PC-9 (cell line): ENCODE data around the gene WBP1L. TPM values are rescaled to one million over a fixed set of nuclear protein-coding genes. Genes with fewer than 3 reads are reported as not detected.
"Not testable (repeated sequence)": the region's sequence is repeated elsewhere in the genome, so short reads cannot be mapped to it uniquely, and the experiment has no call there.

Experiments
- Bru-seq: library from RNA; stranded (reverse); fragments of 400-500 nt; gene quantifications from one replicate; lab custom pipeline; 2021; lab: Mats Ljungman, UMichigan
- BruChase-seq, 2 experiments: library from RNA; stranded (reverse); fragments of 400-500 nt; gene quantifications; one replicate each; lab custom pipeline; 2021; lab: Mats Ljungman, UMichigan
- BruUV-seq: library from RNA; stranded (reverse); fragments of 400-500 nt; replicated peaks from 2 replicates; lab custom pipeline; 2021; lab: Mats Ljungman, UMichigan
- CTCF ChIA-PET: fragments of 300-600 bp; sonication (Branson Sonifier 250); formaldehyde crosslinking; loops from one replicate; lab custom pipeline; 2022; ENCODE audit warnings: antibody characterized with exemption; lab: Charles Lee
- POLR2A ChIA-PET: fragments of 300-600 bp; sonication (Branson Sonifier 250); formaldehyde crosslinking; loops from one replicate; lab custom pipeline; 2022; ENCODE audit warnings: antibody characterized with exemption; ENCODE audit not compliant: unreplicated experiment; lab: Charles Lee
- DNase-seq, 2 experiments: peaks; one replicate each; pipeline versions ENCODE4 v3.0.0 to v3.0.0-alpha.2; 2015 to 2022; ENCODE audit warnings: mixed read lengths in 1 of 2
- H2AFZ ChIP-seq: fragments of 200-600 bp; sonication (generic); 2 replicates; pipeline ENCODE4 v1.8.1; 2017; ENCODE audit warnings: antibody characterized with exemption
- H3F3A ChIP-seq: fragments of 200-600 bp; sonication (generic); 2 replicates; pipeline ENCODE4 v1.8.1; 2017; ENCODE audit warnings: antibody characterized with exemption, mild to moderate bottlenecking, low read depth; ENCODE audit not compliant: insufficient read depth
- H3K27ac ChIP-seq: fragments of 200-600 bp; sonication (generic); 2 replicates; pipeline ENCODE4 v1.6.1; 2016; ENCODE audit warnings: mixed run types
- H3K27me3 ChIP-seq: fragments of 200-600 bp; sonication (generic); 2 replicates; pipeline ENCODE4 v1.6.1; 2016; ENCODE audit warnings: low read depth, mixed run types; ENCODE audit not compliant: insufficient read depth
- H3K36me3 ChIP-seq: fragments of 200-600 bp; sonication (generic); 2 replicates; pipeline ENCODE4 v1.6.1; 2016; ENCODE audit warnings: low read depth, mixed run types
- H3K4me1 ChIP-seq: fragments of 200-600 bp; sonication (generic); replicated peaks from 2 replicates; pipeline ENCODE4 v1.6.1; 2016; ENCODE audit warnings: mixed run types; ENCODE audit not compliant: insufficient read depth
- H3K4me2 ChIP-seq: fragments of 200-600 bp; sonication (generic); 2 replicates; pipeline ENCODE4 v1.6.1; 2017; ENCODE audit warnings: mixed run types
- H3K4me3 ChIP-seq: fragments of 200-600 bp; sonication (generic); 2 replicates; pipeline ENCODE4 v1.6.1; 2016; ENCODE audit warnings: mixed run types
- H3K79me2 ChIP-seq: fragments of 200-600 bp; sonication (generic); 2 replicates; pipeline ENCODE4 v1.6.1; 2017; ENCODE audit warnings: low read depth, mixed run types
- H3K9me2 ChIP-seq: fragments of 200-600 bp; sonication (generic); 2 replicates; pipeline ENCODE4 v1.8.1; 2017; ENCODE audit warnings: mild to moderate bottlenecking; ENCODE audit not compliant: insufficient read depth
- H3K9me3 ChIP-seq: fragments of 200-600 bp; sonication (generic); 2 replicates; pipeline ENCODE4 v1.8.1; 2016; ENCODE audit warnings: low read depth; ENCODE audit not compliant: insufficient read depth
- H4K20me1 ChIP-seq: fragments of 200-600 bp; sonication (generic); 2 replicates; pipeline ENCODE4 v1.8.1; 2017; ENCODE audit not compliant: insufficient read depth
- EZH2 ChIP-seq: fragments of 200-600 bp; sonication (generic); IDR thresholded peaks from 2 replicates; pipeline ENCODE4 v1.8.0; 2017; ENCODE audit warnings: antibody characterized with exemption, low read depth
- intact Hi-C: fragments of 100-400 bp; cut with micrococcal nuclease; formaldehyde crosslinking; loops from one replicate; pipeline ENCODE4 v1.10.0; 2022; ENCODE audit not compliant: unreplicated experiment
- long read RNA-seq: library from polyadenylated mRNA; stranded (forward); transcript quantifications from one replicate; pipeline ENCODE4 v2.0.0, GENCODE V29; 2022
- total RNA-seq: library from RNA; stranded (reverse); gene quantifications from 2 replicates; pipeline ENCODE4 v1.2.3, GENCODE V29; 2021
- TF ChIP-seq, protein P1 (sequence below): fragments of 200-600 bp; sonication (generic); conservative IDR thresholded peaks from 2 replicates; pipeline ENCODE4 v1.6.1; 2017; ENCODE audit warnings: mixed run types, antibody characterized with exemption, mild to moderate bottlenecking, moderate library complexity

WBP1L gene
- 16.2 and 19.7 TPM in 2 replicates for total RNA-seq
- percentile 60 among the genes with signal in this experiment for Bru-seq, nascent RNA
- percentile 60 among the genes with signal in this experiment for BruChase-seq, experiment 1, labeled RNA remaining after a 2-hour chase
- percentile 62 among the genes with signal in this experiment for BruChase-seq, experiment 2, labeled RNA remaining after a 6-hour chase
- long read RNA-seq, transcript WBP1L-203 (4 exons, 1,428 nt): major isoform, 15 of 23 reads
- long read RNA-seq, partial matches to known transcripts: 8 of 23 reads
- long read RNA-seq, other reads (novel, unspliced or antisense): 0 of 23 reads

DNA sequence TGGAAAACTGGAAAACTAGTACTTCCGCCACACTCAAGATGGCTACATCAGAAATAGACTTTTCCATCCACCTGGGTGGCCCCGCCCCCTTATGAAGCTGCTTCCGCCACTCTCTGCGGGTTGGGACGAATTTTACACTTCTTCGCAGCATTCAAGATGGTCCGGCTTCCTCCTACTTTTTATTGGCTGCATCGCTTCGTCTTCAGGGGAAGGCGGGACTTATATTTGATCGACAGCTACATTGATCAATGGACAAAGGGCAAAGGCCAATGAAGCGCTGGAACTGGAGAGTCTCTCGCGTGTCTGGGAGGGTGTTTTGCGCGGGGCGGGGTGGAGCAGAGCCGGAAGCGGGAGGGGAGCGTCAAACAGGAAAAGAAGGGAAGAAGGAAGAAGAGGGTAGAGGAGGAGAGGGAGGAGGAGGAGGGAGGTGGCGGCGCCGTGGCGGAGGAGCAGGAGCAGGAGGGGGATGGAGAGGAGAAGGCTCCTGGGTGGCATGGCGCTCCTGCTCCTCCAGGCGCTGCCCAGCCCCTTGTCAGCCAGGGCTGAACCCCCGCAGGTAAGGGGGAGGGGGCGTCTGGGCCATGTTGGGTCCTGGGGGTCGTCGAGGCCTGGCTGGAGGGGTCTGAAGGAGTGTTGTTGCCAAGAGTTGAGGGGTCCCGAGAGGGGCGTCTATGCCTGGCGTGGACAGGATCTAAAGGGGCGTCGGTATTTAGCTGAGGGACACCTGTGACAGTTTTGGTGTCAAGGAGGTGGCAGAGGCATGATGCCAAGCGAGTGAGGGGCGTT, at the start of gene WBP1L:
Gene WBP1L (plus strand): TSS at position 361 of the 786 bp plus-strand sequence. CDS start 106 bp downstream, at position 467.
- no TSS peak for BruUV-seq
- no peak within 1 kb of the TSS for H3K27ac ChIP-seq
- DNase-seq: peak; percentile 89 to 96
- no peaks in the 10 kb centered on the region for H3K9me3 ChIP-seq
- intact Hi-C loops: loop anchor here (5.0 kb wide), 1 partner anchor 74 kb away; no protein-coding TSS in a partner anchor
- 0 out of 2 replicates have a peak, but pooled peaks cover 12% of the 10 kb centered on the region for H3K4me1 ChIP-seq
- ChIA-PET CTCF (interaction anchor here (0.5 to 0.7 kb wide), 3 partner anchors 97 to 490 kb away, joined by 5 to 6 read pairs (median 5); no protein-coding TSS in a partner anchor), POLR2A (interaction anchor here (0.5 to 0.7 kb wide), 3 partner anchors 138 to 811 kb away, joined by 4 to 12 read pairs (median 4); no protein-coding TSS in a partner anchor)
- TF ChIP-seq, protein P1, sequence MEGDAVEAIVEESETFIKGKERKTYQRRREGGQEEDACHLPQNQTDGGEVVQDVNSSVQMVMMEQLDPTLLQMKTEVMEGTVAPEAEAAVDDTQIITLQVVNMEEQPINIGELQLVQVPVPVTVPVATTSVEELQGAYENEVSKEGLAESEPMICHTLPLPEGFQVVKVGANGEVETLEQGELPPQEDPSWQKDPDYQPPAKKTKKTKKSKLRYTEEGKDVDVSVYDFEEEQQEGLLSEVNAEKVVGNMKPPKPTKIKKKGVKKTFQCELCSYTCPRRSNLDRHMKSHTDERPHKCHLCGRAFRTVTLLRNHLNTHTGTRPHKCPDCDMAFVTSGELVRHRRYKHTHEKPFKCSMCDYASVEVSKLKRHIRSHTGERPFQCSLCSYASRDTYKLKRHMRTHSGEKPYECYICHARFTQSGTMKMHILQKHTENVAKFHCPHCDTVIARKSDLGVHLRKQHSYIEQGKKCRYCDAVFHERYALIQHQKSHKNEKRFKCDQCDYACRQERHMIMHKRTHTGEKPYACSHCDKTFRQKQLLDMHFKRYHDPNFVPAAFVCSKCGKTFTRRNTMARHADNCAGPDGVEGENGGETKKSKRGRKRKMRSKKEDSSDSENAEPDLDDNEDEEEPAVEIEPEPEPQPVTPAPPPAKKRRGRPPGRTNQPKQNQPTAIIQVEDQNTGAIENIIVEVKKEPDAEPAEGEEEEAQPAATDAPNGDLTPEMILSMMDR: no peak
- no peak for TF ChIP-seq EZH2
- H3K36me3 ChIP-seq: no peaks in the 10 kb centered on the region
- no peaks in the 10 kb centered on the region for H3K27me3 ChIP-seq
- H3K9me2 ChIP-seq: no peaks in the 10 kb centered on the region
- no peaks in the 10 kb centered on the region; the same call in 1 of the 2 replicates for H3F3A ChIP-seq
- H3K79me2 ChIP-seq: peaks cover 26% of the 10 kb centered on the region
- H3K4me3 ChIP-seq: peak within 1 kb of the TSS; percentile 86
- H3K4me2 ChIP-seq: peak within 1 kb of the TSS; percentile 86
- H4K20me1 ChIP-seq: no peaks in the 10 kb centered on the region
- peak within 1 kb of the TSS; percentile 84 for H2AFZ ChIP-seq

DNA sequence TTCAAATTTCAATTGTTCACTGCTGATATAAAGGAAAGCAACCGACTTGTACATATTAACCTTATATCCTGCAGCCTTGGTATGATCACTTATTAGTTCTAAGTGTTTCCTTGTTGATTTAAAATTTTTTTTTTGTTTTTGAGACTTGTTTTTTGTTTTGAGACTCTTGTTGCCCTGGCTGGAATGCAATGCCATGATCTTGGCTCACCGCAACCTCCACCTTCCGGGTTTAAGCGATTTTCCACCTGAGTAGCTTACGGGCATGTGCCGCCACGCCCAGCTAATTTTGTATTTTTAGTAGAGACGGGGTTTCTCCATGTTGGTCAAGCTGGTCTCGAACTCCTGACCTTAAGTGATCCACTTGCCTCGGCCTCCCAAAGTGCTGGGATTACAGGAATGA, 48.3 kb upstream of the WBP1L start:
- CTCF ChIA-PET: interaction anchor here (0.7 kb wide), 1 partner anchor 19 kb away, joined by 5 read pairs; no protein-coding TSS in a partner anchor
- H3F3A ChIP-seq, H3K27ac ChIP-seq, H4K20me1 ChIP-seq, H3K79me2 ChIP-seq, H3K4me1 ChIP-seq, BruUV-seq, POLR2A ChIA-PET, H2AFZ ChIP-seq, H3K4me3 ChIP-seq, H3K36me3 ChIP-seq, intact Hi-C loops, H3K9me3 ChIP-seq, H3K27me3 ChIP-seq, H3K9me2 ChIP-seq: not testable (repeated sequence)
- peak overlapping the region; percentile 63 for H3K4me2 ChIP-seq
- DNase-seq: peak; percentile 67 to 75

DNA sequence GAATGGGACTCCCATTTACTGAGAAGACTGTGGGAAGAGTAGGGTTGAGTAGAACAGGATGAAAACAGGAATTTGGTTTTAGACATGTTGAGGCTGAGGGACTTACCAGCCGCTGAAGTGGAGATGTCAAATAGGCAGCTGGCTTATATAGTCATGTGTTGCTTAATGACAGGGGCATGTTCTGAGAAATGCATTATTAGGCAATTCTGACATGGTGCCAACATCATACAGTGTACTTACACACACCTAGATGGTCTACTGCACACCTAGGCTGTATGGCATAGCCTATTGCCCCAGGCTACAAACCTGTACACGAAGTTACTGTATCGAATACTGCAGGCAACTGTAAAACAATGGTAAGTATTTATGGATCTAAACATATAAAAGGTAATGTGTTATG, 47.0 kb upstream of the WBP1L start:
- DNase-seq: peak in 1 of 2 experiments; percentile 52
- no TSS peak for BruUV-seq
- H3K27me3 ChIP-seq: no peaks in the 10 kb centered on the region
- H2AFZ ChIP-seq: no peak overlapping the region
- CTCF ChIA-PET: no interaction called here
- H3K4me1 ChIP-seq: peaks cover 6% of the 10 kb centered on the region
- no peak overlapping the region for H3K4me2 ChIP-seq
- H3K79me2 ChIP-seq: no peaks in the 10 kb centered on the region
- H4K20me1 ChIP-seq: no peaks in the 10 kb centered on the region
- no peaks in the 10 kb centered on the region for H3K9me2 ChIP-seq
- H3K27ac ChIP-seq: no peak overlapping the region
- H3F3A ChIP-seq: no peaks in the 10 kb centered on the region
- H3K36me3 ChIP-seq: no peaks in the 10 kb centered on the region
- POLR2A ChIA-PET: interaction anchor here (0.6 kb wide), 1 partner anchor 31 kb away, joined by 10 read pairs; no protein-coding TSS in a partner anchor
- intact Hi-C loops: no loop called here
- no peak for TF ChIP-seq EZH2
- TF ChIP-seq, protein P1: no peak
- H3K9me3 ChIP-seq: no peaks in the 10 kb centered on the region
- no peak overlapping the region for H3K4me3 ChIP-seq
